Skeletal muscle satellite cell (primary cell): ENCODE results near the gene HSBP1L1.

Experiments used
- H3K27me3 ChIP-seq: 2 replicates; pipeline ENCODE4 v1.7.0; 2013; ENCODE audit warnings: low read length; ENCODE audit not compliant: control insufficient read depth, insufficient read depth
- H3K36me3 ChIP-seq: 2 replicates; pipeline ENCODE4 v1.7.0; 2013; ENCODE audit warnings: mild to moderate bottlenecking, control low read depth, low read length; ENCODE audit not compliant: insufficient read depth
- H3K4me1 ChIP-seq: 2 replicates; pipeline ENCODE4 v1.7.0; 2013; ENCODE audit warnings: low read length; ENCODE audit not compliant: control insufficient read depth, insufficient read depth
- H3K4me2 ChIP-seq: 2 replicates; pipeline ENCODE4 v1.7.0; 2013; ENCODE audit warnings: mild to moderate bottlenecking, low read length
- H3K4me3 ChIP-seq: 2 replicates; pipeline ENCODE4 v1.7.0; 2013; ENCODE audit warnings: low read length
- H3K9ac ChIP-seq: 2 replicates; pipeline ENCODE4 v1.7.0; 2013; ENCODE audit warnings: mild to moderate bottlenecking, low read depth, low read length, moderate library complexity
- H3K9me3 ChIP-seq: replicated peaks from 2 replicates; pipeline ENCODE4 v1.7.0; 2013; ENCODE audit warnings: mild to moderate bottlenecking, control low read depth, low read length

The HSBP1L1 gene

DNA sequence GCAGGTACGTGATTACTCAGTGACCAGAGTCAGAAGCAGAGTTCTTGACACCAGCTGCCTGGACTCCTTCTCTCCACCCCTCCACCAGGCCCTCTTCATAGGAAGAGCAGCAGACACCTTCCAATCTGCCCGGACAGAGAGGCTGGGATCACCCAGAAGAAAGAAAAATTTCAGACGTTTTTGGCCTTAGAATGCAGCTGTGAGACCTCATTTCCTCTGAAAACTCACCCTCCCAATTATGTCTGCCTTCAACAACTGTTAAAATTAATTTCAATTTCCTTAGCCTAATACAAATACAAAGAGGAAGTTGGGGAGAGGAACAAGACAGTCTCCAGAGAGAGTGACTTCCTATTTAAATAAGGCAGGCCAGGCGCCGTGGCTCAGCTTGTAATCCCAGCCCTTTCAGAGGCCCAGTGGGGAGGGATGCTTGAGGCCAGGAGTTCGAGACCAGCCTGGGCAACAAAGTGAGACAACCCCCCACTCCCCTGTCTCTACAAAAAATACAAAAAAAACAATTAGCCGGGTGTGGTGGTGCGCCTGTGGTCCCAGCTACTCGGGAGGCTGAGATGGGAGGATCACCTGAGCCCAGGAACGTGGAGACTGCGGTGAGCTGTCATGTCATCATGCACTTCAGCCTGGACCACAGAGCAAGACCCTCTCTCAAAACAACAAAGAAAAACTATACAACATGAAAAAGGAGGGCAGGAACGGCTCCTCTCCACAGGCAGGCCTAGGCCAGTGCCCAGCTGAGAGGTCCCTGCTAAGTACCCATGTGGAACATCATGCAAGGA is 14.6 kb upstream of the HSBP1L1 start:
- Histone ChIP-seq H3K4me1 (peaks cover 8% of the 10 kb centered on the region), H3K9me3 (no peaks in the 10 kb centered on the region), H3K4me3 (peak overlapping the region; percentile 93), H3K27me3 (no peaks in the 10 kb centered on the region), H3K4me2 (peak overlapping the region; percentile 99), H3K9ac (peak overlapping the region; percentile 85), H3K36me3 (peaks cover 8% of the 10 kb centered on the region)

DNA sequence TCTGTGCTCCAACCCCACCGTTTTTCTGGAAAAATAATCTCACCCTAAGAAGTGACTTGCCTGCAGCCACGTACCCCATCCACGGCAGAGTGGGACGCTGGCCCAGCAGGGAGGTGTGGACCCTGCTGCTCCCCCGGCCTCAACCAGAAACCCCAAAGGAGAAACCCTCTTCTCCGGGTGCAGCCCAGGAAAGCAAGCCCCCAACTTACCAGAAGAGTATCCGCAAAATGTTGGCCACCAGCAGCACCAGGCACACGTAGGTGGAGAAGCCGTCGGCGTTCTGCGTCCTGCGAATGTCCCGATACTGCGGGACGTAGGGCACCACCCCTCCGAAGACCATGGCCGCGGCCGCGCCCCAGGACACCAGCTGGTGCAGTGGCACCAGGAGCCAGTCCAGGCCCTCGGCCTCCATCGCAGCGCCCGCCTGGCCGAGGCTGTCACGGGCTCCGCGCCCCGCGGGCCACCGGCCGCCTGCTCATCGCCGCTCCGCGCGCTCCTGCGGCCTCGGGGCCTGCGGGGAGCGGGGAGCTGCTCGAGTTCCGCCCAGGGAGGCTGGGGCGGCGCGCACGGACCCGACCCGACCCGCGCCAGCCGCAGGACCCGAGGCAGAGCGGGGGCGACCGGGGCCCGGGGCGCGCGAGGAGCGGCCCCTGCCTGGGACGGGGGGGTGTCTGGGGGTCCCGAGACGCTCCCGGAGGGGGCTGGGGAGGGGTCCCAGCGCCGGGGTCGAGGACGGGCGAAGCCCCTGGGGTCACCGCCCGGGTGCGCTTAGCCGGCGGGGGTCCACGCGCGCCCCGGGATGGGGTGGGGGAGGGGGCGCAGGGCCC is 13.7 kb upstream of the HSBP1L1 start:
- peaks cover 8% of the 10 kb centered on the region for H3K4me1 ChIP-seq
- H3K27me3 ChIP-seq: no peaks in the 10 kb centered on the region
- H3K4me3 ChIP-seq: peak overlapping the region; percentile 93
- H3K4me2 ChIP-seq: peak overlapping the region; percentile 99
- H3K9ac ChIP-seq: peak overlapping the region; percentile 85
- no peaks in the 10 kb centered on the region for H3K9me3 ChIP-seq
- H3K36me3 ChIP-seq: peaks cover 8% of the 10 kb centered on the region

DNA sequence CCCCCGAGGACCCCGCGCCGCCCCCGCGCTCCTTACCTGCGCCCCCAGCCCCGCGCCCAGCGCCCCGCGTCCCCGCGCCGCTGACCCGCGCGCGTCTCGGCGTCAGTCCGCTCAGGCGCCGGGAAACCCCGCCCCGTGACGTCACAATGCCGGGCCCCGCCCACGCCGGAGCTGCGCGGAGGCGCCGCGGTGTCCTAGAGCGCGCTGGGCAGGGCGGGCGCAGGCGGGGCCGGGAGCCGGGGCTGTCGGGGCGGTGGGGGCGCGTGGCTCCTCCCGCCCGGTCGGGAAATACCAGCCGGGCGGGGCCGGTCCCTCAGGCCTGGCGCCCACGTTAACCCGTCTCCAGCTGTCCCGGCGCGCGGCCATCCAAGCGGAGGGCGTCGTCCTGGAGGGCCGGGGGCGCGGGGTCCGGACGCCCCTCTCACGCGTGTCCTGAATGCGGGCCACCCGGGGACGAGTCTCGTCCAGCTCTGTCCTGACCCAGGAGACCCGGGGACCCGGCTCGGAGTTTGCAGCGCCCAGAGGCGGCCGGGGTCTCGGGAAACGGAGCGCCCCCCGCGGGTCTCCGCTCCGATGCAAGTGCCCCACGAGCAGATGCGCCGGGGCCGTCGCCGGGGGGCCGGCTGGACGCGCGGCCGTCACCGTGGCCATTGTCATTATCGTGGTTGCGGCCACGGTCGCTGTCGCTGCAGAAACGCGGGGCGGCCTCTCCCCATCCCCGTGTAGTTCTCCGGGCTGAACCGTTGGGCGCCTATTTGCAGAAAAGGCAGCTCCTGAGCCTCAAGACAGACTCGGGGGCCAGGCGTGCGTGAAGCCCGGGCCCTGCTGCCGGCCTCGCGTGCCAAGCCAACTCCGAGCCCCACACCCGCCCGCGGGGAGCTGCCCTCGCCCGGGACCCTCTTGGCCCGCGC is 12.6 kb upstream of the HSBP1L1 start, which contains the start of gene SLC66A2:
TSS of gene SLC66A2 (minus strand) at position 109 of the 911 bp plus-strand sequence. CDS start 727 bp downstream, outside the sequence.
- H3K36me3 ChIP-seq: peaks cover 8% of the 10 kb centered on the region
- peak within 1 kb of the TSS; percentile 93 for H3K4me3 ChIP-seq
- peaks cover 8% of the 10 kb centered on the region for H3K4me1 ChIP-seq
- H3K9me3 ChIP-seq: no peaks in the 10 kb centered on the region
- H3K9ac ChIP-seq: peak within 1 kb of the TSS; percentile 86
- no peaks in the 10 kb centered on the region for H3K27me3 ChIP-seq
- peak within 1 kb of the TSS; percentile 99 for H3K4me2 ChIP-seq

DNA sequence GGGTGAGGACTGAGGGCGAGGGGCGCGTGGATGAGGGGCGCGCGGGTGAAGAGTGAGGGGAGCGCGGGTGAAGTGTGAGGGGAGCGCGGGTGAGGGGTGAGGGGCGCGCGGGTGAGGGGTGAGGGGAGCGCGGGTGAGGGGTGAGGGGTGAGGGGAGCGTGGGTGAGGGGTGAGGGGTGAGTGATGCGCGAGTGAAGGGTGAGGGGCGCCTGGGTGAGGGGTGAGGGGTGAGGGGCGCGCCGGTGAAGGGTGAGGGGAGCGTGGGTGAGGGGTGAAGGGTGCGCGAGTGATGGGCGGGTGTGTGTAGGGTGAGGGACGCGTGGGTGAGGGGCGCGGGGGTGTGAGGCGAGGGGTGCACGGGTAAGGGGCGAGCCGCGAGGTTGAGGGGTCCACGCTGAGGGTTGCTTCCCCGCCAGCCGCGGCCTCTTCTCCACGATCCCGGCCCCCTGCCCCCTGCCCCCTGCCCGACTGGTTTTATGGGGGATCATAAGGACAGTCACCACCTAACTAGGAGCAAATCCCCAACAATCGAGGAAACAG is 11.9 kb upstream of the HSBP1L1 start:
- no peaks in the 10 kb centered on the region for H3K9me3 ChIP-seq
- H3K36me3 ChIP-seq: peaks cover 8% of the 10 kb centered on the region
- no peaks in the 10 kb centered on the region for H3K27me3 ChIP-seq
- H3K9ac ChIP-seq: peak overlapping the region; percentile 86
- H3K4me1 ChIP-seq: peaks cover 8% of the 10 kb centered on the region
- H3K4me3 ChIP-seq: peak overlapping the region; percentile 93
- H3K4me2 ChIP-seq: peak overlapping the region; percentile 99

DNA sequence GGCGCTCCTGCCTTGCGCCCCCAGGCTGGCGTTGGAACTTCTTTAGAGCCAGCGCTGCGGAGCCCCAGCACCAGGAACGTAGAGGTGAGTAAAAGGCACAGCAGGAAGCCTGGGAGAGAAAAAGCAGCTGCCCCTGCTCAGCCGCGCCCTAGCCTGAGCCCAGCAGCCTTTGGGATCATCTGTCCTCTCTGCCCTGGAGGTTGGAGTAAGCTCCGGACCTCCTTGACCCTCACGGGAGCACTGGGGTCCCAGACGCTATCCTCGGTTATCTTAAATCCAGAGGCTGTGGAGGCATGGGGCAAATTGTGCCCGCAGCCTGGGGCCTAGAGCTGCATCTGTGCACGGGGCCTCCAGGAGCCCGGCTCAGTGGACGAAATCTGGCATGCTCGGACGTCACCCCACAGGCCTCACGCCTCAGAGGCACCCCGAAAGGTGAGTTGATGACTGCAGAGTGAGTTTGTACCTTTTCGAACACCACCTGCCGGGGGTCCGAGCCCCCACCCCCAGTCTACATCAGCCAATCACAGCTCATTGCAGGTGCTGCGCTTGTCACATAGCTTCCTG is 11.4 kb upstream of the HSBP1L1 start:
- H3K9me3 ChIP-seq: no peaks in the 10 kb centered on the region
- H3K4me3 ChIP-seq: no peak overlapping the region
- H3K27me3 ChIP-seq: no peaks in the 10 kb centered on the region
- H3K4me1 ChIP-seq: peaks cover 8% of the 10 kb centered on the region
- no peak overlapping the region for H3K9ac ChIP-seq
- peaks cover 8% of the 10 kb centered on the region for H3K36me3 ChIP-seq
- no peak overlapping the region for H3K4me2 ChIP-seq

DNA sequence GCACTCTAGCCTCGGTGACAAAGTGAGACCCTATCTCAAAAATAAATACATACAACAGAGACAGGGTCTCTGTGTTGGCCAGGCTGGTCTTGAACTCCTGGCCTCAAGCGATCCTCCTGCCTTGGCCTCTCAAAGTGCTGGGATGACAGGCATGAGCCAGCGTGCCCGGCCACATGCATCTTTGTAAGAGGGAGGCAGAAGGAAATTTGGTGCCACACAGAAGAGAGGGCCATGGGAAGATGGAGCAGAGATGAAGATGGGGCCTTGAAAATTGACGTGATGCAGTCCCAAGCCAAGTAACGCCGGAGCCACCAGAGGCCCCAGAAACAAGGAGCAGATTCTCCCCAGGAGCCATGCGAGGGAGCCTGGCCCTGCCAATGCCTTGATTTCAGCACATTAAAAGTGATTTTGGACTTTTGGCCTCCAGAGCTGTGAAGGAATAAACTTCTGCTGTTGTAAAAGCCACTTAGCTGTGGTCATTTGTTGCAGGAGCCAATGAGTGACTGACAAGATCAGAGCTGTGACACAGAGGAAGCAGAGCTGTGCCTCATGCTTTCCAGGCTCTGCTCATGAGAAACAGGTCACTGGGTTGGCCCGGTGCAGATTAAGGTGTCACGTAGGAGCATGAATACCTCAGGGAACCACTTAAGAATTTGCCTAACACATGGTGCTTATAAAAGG is 10.3 kb upstream of the HSBP1L1 start:
- Histone ChIP-seq H3K4me2 (no peak overlapping the region), H3K9me3 (no peaks in the 10 kb centered on the region), H3K27me3 (no peaks in the 10 kb centered on the region), H3K4me1 (peaks cover 8% of the 10 kb centered on the region), H3K9ac (no peak overlapping the region), H3K4me3 (no peak overlapping the region), H3K36me3 (peaks cover 2% of the 10 kb centered on the region)

DNA sequence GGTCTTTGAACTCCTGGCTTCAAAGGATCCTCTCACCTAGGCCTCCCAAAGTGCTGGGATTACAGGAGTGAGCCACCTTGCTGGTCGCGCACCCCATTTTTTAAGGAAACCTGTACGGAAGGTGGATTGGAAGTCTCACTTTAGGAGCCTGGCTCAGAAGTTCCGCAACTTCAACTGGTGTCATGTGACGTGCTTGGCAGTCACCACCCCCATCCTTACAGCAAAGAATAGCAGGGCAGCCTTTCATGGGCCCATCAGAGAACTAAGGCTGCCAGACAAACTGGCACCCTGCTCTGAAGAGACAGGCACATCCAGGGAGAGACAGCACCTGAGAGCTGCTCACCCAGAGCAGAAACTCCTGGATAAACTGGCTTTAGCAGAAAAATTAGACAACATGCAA is 9.7 kb upstream of the HSBP1L1 start:
- Histone ChIP-seq H3K9ac (no peak overlapping the region), H3K27me3 (no peaks in the 10 kb centered on the region), H3K9me3 (no peaks in the 10 kb centered on the region), H3K4me3 (no peak overlapping the region), H3K36me3 (no peaks in the 10 kb centered on the region), H3K4me2 (no peak overlapping the region), H3K4me1 (peaks cover 7% of the 10 kb centered on the region)

DNA sequence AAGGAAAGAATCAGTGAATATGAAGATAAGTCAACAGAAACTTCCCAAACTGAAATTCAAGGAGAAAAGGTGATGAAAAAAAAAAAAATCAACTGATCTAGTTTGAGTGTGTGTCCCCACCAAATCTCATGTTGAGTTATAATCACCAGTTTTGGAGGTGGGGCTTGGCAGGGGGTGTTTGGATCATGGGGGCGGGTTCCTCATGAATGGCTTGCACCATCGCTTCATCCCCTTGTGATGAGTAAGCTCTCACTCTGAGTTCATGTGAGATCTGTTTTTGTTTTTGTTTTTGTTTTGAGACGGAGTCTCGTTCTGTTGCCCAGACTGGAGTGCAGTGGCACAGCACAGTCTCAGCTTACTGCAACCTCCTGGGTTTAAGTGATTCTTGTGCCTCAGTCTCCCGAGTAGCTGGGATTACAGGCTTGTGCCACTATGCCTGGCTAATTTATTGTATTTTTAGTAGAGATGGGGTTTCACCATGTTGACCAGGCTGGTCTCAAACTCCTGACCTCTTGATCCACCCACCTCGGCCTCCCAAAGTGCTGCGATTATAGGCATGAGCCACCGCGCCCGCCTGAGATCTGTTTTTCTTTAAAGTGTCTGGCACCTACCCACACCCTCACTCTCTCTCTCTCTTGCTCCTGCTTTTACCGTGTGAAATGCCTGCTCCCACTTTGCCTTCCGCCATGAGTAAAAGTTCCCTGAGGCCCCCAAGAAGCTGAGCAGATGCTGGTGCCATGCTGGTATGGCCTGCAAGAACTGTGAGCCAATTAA is 9.0 kb upstream of the HSBP1L1 start:
- Histone ChIP-seq H3K27me3 (no peaks in the 10 kb centered on the region), H3K4me1 (peaks cover 9% of the 10 kb centered on the region), H3K9ac (no peak overlapping the region), H3K4me3 (no peak overlapping the region), H3K9me3 (no peaks in the 10 kb centered on the region), H3K4me2 (no peak overlapping the region), H3K36me3 (no peaks in the 10 kb centered on the region)

DNA sequence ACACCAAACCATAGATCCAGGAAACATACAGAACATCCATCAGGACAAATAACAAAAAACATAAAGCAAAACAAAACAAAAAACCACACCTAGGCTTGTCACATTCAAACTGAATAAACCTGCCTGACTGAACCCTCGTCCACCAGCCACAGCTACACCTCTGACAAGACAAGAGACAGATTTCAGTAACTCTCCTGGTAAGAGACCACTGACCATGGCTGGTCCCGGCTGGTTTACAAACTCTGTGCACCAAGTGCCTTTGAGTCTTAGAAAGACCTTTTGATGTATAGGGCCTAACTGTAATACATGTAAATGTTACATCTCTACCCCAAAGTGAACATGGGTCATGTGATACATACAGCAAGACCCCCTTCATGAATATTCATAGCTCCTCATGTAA is 8.2 kb upstream of the HSBP1L1 start:
- H3K9ac ChIP-seq: no peak overlapping the region
- H3K4me2 ChIP-seq: no peak overlapping the region
- H3K9me3 ChIP-seq: no peaks in the 10 kb centered on the region
- H3K4me3 ChIP-seq: no peak overlapping the region
- no peaks in the 10 kb centered on the region for H3K27me3 ChIP-seq
- H3K4me1 ChIP-seq: peaks cover 11% of the 10 kb centered on the region
- H3K36me3 ChIP-seq: no peaks in the 10 kb centered on the region

DNA sequence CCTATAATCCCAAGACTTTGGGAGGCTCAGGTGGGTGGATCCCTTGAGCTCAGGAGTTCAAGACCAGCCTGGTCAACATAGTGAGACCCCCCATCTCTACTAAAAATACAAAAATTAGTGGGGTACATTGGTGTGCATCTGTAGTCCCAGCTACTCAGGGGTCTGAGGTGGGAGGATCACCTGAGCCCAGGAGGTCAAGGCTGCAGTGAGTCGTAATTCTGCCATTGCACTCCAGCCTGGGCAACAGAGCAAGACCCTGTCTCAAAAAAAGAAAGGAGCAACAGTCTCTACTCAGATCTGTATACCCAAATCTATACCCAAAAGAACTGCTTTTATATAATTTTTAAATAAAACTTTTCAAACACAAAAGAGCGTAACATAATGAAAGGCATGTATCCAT is 5.5 kb upstream of the HSBP1L1 start:
- Histone ChIP-seq H3K4me1 (peaks cover 30% of the 10 kb centered on the region), H3K4me3 (no peak overlapping the region), H3K4me2 (no peak overlapping the region), H3K36me3 (no peaks in the 10 kb centered on the region), H3K9ac (no peak overlapping the region), H3K27me3 (no peaks in the 10 kb centered on the region), H3K9me3 (no peaks in the 10 kb centered on the region)
